Gastrocnemius medialis (tissue), 4 donors: ENCODE results near the gene GCNA.

Experiments used
- POLR2A ChIP-seq, 2 donors: fragments of 450-650 bp; IDR thresholded peaks; one replicate each; pipeline ENCODE4 v1.6.1; 2017; ENCODE audit warnings: antibody characterized with exemption in 2 of 2, mild to moderate bottlenecking in 2 of 2, moderate library complexity in 2 of 2
- TF ChIP-seq, protein P1 (sequence below), 5 experiments: fragments of 450-650 bp in 3 of 5; fragments of 200-600 bp in 2 of 5; sonication (generic) in 2 of 5; IDR thresholded peaks in 4 of 5; conservative IDR thresholded peaks in 1 of 5; 1 replicate in 4 of 5; 2 replicates in 1 of 5; pipeline ENCODE4 v1.5.1; 2016 to 2019; ENCODE audit warnings: antibody characterized with exemption in 5 of 5, mild to moderate bottlenecking in 3 of 5, moderate library complexity in 3 of 5

DNA sequence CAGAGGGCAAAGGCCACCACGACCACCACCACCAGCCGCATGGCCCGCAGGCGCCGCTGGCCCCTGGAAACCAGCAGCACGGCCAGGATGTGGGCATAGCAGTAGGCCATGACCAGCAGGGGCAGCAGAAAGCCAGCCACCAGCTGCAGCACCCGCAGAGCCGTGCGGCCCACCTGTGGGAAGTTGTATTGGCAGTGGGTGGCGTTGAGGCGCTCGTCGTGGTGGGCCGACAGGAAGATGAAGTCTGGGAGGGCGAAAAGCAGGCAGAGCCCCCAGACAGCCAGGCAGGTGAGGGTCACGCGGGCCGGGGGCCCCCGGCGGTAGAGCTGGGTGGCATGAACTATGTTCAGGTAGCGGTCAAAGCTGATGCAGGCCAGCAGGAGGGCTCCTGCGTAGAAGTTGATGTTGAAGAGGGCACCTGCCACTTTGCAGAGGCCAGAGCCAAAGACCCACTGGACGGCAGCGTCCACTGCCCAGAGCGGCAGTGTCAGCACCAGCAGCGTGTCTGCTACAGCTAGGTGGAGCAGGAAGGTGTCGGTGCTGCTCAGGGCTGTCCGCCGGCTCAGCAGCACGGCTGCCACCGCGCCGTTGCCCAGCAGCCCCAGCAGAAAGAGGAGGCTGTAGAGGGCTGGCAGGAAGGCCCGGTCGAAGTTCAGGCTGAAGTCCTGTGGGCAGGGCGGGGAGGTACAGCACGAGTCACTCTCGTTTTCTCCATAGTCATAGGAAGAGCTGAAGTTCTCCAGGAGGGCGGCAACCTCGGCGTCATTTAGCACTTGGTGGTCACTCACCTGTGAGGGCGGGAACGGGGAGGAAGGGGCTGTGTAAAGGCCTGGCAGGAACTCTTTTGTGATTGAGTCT lies 38.7 kb downstream of the GCNA start:
- TF ChIP-seq, protein P1, sequence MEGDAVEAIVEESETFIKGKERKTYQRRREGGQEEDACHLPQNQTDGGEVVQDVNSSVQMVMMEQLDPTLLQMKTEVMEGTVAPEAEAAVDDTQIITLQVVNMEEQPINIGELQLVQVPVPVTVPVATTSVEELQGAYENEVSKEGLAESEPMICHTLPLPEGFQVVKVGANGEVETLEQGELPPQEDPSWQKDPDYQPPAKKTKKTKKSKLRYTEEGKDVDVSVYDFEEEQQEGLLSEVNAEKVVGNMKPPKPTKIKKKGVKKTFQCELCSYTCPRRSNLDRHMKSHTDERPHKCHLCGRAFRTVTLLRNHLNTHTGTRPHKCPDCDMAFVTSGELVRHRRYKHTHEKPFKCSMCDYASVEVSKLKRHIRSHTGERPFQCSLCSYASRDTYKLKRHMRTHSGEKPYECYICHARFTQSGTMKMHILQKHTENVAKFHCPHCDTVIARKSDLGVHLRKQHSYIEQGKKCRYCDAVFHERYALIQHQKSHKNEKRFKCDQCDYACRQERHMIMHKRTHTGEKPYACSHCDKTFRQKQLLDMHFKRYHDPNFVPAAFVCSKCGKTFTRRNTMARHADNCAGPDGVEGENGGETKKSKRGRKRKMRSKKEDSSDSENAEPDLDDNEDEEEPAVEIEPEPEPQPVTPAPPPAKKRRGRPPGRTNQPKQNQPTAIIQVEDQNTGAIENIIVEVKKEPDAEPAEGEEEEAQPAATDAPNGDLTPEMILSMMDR (IDR thresholded peaks at IDR 0.05 in 4 of 5, conservative IDR thresholded peaks at IDR 0.05 in 1 of 5), result no peak
- no peak for TF ChIP-seq POLR2A (IDR thresholded peaks at IDR 0.05)
